Spleen (tissue), 7 donors: Measurements from ENCODE around the gene EMILIN1.

Experiments used
- CTCF ChIP-seq, 11 experiments: fragments of 200-600 bp in 7 of 11; fragments of 450-650 bp in 4 of 11; sonication (generic) in 4 of 11; IDR thresholded peaks in 8 of 11; conservative IDR thresholded peaks in 3 of 11; 1 replicate in 7 of 11; 2 replicates in 4 of 11; pipeline versions ENCODE4 v1.4.0 to v1.8.0; 2016 to 2021; ENCODE audit warnings: antibody characterized with exemption in 11 of 11, inconsistent platforms in 4 of 11, mild to moderate bottlenecking in 1 of 11
- POLR2A ChIP-seq, 3 donors: fragments of 450-650 bp; IDR thresholded peaks; one replicate each; pipeline ENCODE4 v1.5.1; 2017; ENCODE audit warnings: antibody characterized with exemption in 3 of 3, mild to moderate bottlenecking in 1 of 3
- donor health status: DM: no; HTN: no; CAD: no; lungs with moderate emphysema.
- donor health status: DM: no; HTN: no; CAD: no.
- donor health status: DM: no; HTN: no; CAD: no.

- no peak for TF ChIP-seq CTCF (IDR thresholded peaks at IDR 0.05 in 8 of 11, conservative IDR thresholded peaks at IDR 0.05 in 3 of 11)
- no peak for TF ChIP-seq POLR2A (IDR thresholded peaks at IDR 0.05)
These were observed 14.4 kb downstream of the EMILIN1 start for GRCh38 chr2:27092696-27093429.
